OCI-LY7 (cell line): ENCODE measurements around the gene KCNK16. TPM values are rescaled to one million over a fixed set of nuclear protein-coding genes. Genes with fewer than 3 reads are reported as not detected.

Experiments used
- BruUV-seq: library from RNA; stranded (reverse); fragments of 400-500 nt; replicated peaks from 2 replicates; lab custom pipeline; 2021; lab: Mats Ljungman, UMichigan
- CTCF ChIA-PET: fragments of 300-600 bp; sonication (Branson Sonifier 250); formaldehyde crosslinking; loops from one replicate; lab custom pipeline; 2022; ENCODE audit warnings: antibody characterized with exemption; ENCODE audit not compliant: unreplicated experiment; lab: Charles Lee
- POLR2A ChIA-PET: fragments of 300-600 bp; sonication (Branson Sonifier 250); formaldehyde crosslinking; loops from one replicate; lab custom pipeline; 2022; ENCODE audit warnings: antibody characterized with exemption; lab: Charles Lee
- DNase-seq: peaks from one replicate; pipeline ENCODE4 v3.0.0-alpha.2; 2015; ENCODE audit warnings: low spot score
- H2AFZ ChIP-seq: fragments of 200-600 bp; sonication (generic), shearing (Covaris generic); 2 replicates; pipeline ENCODE4 v1.6.1; 2014; ENCODE audit warnings: mild to moderate bottlenecking, antibody characterized with exemption, low read length, moderate library complexity
- H3K27ac ChIP-seq: fragments of 200-600 bp; sonication (generic); 2 replicates; pipeline ENCODE4 v1.5.1; 2014; ENCODE audit warnings: mixed run types, low read depth, mild to moderate bottlenecking, moderate library complexity, low read length, inconsistent platforms; ENCODE audit not compliant: poor library complexity, severe bottlenecking
- H3K36me3 ChIP-seq: fragments of 200-600 bp; sonication (generic); 2 replicates; pipeline ENCODE4 v1.6.1; 2014; ENCODE audit warnings: mild to moderate bottlenecking, antibody characterized with exemption, low read length, moderate library complexity, mixed read lengths; ENCODE audit not compliant: insufficient read depth
- H3K4me1 ChIP-seq: fragments of 200-600 bp; sonication (generic); 2 replicates; pipeline ENCODE4 v1.5.1; 2014; ENCODE audit warnings: mild to moderate bottlenecking, low read length; ENCODE audit not compliant: insufficient read depth, poor library complexity, severe bottlenecking
- H3K4me2 ChIP-seq: fragments of 200-600 bp; sonication (generic); 2 replicates; pipeline ENCODE4 v1.6.1; 2014; ENCODE audit warnings: mild to moderate bottlenecking, low read length
- H3K4me3 ChIP-seq: fragments of 200-600 bp; sonication (generic); 2 replicates; pipeline ENCODE4 v1.5.1; 2014; ENCODE audit warnings: mild to moderate bottlenecking, low read depth, low read length; ENCODE audit not compliant: poor library complexity, severe bottlenecking
- H3K79me2 ChIP-seq: fragments of 200-600 bp; sonication (generic); 2 replicates; pipeline ENCODE4 v1.6.1; 2016; ENCODE audit warnings: low read depth, mild to moderate bottlenecking, low read length, moderate library complexity, mixed read lengths; ENCODE audit not compliant: insufficient read depth
- H3K9me2 ChIP-seq: fragments of 200-600 bp; sonication (generic); 2 replicates; pipeline ENCODE4 v1.6.1; 2016; ENCODE audit warnings: mild to moderate bottlenecking, low read length, mixed read lengths; ENCODE audit not compliant: insufficient read depth
- H3K9me3 ChIP-seq: fragments of 200-600 bp; sonication (generic); 2 replicates; pipeline ENCODE4 v1.6.1; 2014; ENCODE audit warnings: mild to moderate bottlenecking, mixed run types, low read length, mixed read lengths
- H4K20me1 ChIP-seq: fragments of 200-600 bp; sonication (generic); 2 replicates; pipeline ENCODE4 v1.6.1; 2014; ENCODE audit warnings: mild to moderate bottlenecking, antibody characterized with exemption, low read length, moderate library complexity, mixed read lengths; ENCODE audit not compliant: insufficient read depth
- CTCF ChIP-seq: fragments of 200-600 bp; sonication (generic); conservative IDR thresholded peaks from 2 replicates; pipeline ENCODE4 v1.5.1; 2014; ENCODE audit warnings: mild to moderate bottlenecking, antibody characterized with exemption, low read length, moderate library complexity, mixed read lengths
- EZH2phosphoT487 ChIP-seq: fragments of 200-600 bp; sonication (generic); IDR thresholded peaks from 2 replicates; pipeline ENCODE4 v1.6.1; 2018; ENCODE audit warnings: low read depth, borderline replicate concordance, mild to moderate bottlenecking, mixed run types, antibody characterized with exemption, low read length, moderate library complexity, mixed read lengths
- intact Hi-C: fragments of 100-400 bp; cut with micrococcal nuclease; formaldehyde crosslinking; loops from one replicate; pipeline ENCODE4 v1.10.0; 2022; ENCODE audit not compliant: unreplicated experiment
- total RNA-seq, 2 experiments: library from RNA; depleted of rRNA in 1 of 2; stranded (reverse); fragments of >200 nt in 1 of 2; shearing (Covaris generic) in 1 of 2; gene quantifications; 2 replicates each; pipeline ENCODE4 v1.2.3, GENCODE V29; 2014 to 2022

The KCNK16 gene
- total RNA-seq, 2 experiments from 2014 or later = not detected

GRCh38 chr6:39361657-39362486 is 39.4 kb upstream of the KCNK16 start:
- Histone ChIP-seq H3K9me3 (no peaks in the 10 kb centered on the region), H3K4me1 (no peaks in the 10 kb centered on the region), H3K9me2 (no peaks in the 10 kb centered on the region), H3K4me2 (0 out of 2 replicates have a peak overlapping the region, but pooled peaks have one; percentile 6), H3K79me2 (no peaks in the 10 kb centered on the region), H3K4me3 (no peak overlapping the region), H3K36me3 (no peaks in the 10 kb centered on the region), H4K20me1 (no peaks in the 10 kb centered on the region), H3K27ac (no peak overlapping the region), H2AFZ (0 out of 2 replicates have a peak overlapping the region, but pooled peaks have one; percentile 32)
- ChIA-PET POLR2A (interaction anchor here (0.6 kb wide), 1 partner anchor 1692 kb away, joined by 4 read pairs; no protein-coding TSS in a partner anchor), CTCF (interaction anchor here (1.2 kb wide), 1 partner anchor 17 kb away, joined by 3 read pairs; no protein-coding TSS in a partner anchor)
- intact Hi-C loops = loop anchor here (1.0 to 2.0 kb wide), 2 partner anchors 530 to 947 kb away; no protein-coding TSS in a partner anchor
- peak; percentile 62 for DNase-seq
- BruUV-seq = no TSS peak
- TF ChIP-seq EZH2phosphoT487 (no peak), CTCF (peak; percentile 78)

- BruUV-seq = no TSS peak
- Histone ChIP-seq H3K4me3 (no peak overlapping the region), H3K9me2 (no peaks in the 10 kb centered on the region), H3K9me3 (no peaks in the 10 kb centered on the region), H2AFZ (no peak overlapping the region), H4K20me1 (no peaks in the 10 kb centered on the region), H3K36me3 (no peaks in the 10 kb centered on the region), H3K27ac (no peak overlapping the region), H3K79me2 (no peaks in the 10 kb centered on the region), H3K4me2 (no peak overlapping the region), H3K4me1 (no peaks in the 10 kb centered on the region)
- TF ChIP-seq EZH2phosphoT487 (no peak), CTCF (no peak)
- CTCF ChIA-PET = no interaction called here
- no peak for DNase-seq
- POLR2A ChIA-PET = no interaction called here
- intact Hi-C loops = no loop called here
Observed at GRCh38 chr6:39360378-39360777, 37.9 kb upstream of the KCNK16 start.
